GM18858 (cell line): ENCODE data around the gene COL25A1.
"Not testable (repeated sequence)": the region's sequence is repeated elsewhere in the genome, so short reads cannot be mapped to it uniquely, and the experiment has no call there.

ENCODE experiments used
- ATAC-seq: cut with Tn5 transposase; IDR thresholded peaks from one replicate; pipeline ENCODE4 v1.9.1; 2021; ENCODE audit not compliant: unreplicated experiment

The COL25A1 gene

DNA sequence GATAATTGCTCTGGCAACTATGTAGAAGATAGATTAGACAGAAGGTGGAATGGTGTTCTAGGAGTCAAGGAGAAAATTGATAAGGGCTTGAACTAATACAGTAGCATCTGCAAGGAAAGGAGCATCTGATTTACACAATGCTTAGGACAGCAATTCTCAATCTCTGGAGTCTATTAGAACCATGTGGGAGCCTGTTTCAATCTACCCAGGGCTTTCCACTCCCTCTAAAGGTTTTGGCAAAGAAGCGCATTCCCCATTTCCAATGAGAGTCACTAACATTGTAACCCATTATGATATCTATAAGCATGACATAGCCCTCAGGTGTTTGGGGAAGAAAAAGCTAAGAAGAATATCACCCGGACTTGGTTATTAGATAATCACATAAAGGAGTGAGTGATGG lies 168.2 kb downstream of the COL25A1 start:
- ATAC-seq: no peak

DNA sequence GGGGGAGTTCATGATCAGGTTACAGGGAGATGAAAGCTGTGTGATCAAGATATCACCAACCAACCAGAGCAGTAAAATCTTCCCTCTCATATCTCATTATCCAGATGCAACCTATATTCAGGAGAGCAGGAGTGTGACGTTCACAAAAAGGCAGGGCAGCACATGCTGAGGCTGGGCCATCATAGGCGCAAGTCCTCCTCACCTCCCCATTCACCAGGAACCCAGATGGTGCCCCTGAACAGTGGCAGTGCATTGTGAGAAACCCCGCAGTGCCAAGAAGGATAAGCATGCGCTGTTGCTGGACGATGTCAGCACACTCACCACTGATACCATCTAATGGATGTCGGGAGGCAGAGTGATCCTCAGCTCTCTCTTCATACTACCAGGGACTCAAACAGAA lies 170.9 kb downstream of the COL25A1 start:
- no peak for ATAC-seq

DNA sequence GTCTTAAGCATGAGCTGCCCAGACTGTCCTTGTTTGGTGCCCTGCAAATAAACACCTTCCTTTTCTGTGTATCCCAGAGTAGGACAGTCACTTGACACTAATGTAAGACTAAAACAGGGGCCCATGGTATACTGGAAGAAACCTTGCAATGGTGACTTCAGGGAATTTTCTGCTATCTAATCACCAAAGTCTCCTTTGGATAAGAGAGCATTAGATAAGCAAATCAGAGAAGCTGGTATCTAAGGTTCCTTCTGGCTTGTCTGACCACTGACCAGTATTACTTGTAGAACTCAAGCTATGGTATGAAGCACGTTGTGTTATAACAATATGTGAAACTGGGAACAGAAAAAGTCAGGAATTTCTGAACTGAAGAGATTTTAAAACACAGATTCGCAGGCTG lies 173.9 kb downstream of the COL25A1 start:
- ATAC-seq: no peak

DNA sequence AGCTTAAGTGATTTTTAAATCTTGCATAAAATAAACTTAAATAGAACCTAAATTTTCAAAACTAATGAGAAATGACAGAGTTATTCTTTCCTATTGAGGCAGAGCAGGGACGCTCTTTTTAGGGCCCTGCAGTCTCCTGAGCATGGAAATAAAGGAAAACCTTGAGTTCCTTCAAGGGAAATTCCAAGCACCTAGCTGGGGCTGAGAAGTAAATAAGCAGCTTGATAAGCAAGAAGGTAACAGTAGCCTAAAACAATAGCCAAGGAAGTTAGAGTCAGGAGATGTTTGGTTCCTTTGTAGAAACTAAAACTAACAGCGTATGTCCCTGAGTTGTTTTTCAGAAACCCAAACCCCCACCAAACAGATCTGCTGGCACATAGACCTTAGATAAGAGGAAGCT lies 174.6 kb downstream of the COL25A1 start:
- ATAC-seq: no peak

DNA sequence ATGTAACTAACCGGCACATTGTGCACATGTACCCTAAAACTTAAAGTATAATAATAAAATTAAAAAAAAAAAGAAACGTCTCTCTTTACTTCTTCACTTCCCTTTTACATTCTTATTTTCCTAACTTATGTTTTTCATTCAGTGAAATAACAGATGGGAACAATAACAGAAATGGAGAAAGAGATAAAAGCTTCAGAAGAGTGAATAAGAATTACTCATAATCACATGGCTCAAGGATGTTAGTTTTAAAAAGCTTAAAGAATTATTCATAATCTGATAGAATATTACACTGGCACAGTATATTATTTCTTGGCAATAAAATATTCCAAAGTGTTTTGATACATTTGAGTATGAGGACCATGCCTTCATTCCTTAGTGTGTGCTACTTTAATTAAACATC lies 175.6 kb downstream of the COL25A1 start:
- ATAC-seq: no peak

DNA sequence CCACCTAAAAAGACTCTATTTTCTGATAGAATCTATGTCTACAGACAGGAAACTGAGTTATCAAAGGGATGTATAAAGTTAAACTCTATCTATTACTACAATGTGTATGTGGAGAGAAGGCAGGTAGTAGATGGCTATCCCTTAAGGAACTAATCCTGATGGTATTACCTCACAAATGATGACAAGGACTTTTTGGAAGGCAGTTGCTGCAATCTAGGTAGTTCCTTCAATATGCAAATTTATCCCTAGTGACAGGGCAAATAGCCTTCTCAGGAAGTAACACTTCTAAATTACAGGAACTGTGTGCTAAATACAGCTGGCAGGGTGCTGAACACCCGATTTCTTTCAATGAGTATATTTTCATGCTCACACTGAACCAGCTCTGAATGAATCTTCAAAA lies 177.4 kb downstream of the COL25A1 start:
- no peak for ATAC-seq

DNA sequence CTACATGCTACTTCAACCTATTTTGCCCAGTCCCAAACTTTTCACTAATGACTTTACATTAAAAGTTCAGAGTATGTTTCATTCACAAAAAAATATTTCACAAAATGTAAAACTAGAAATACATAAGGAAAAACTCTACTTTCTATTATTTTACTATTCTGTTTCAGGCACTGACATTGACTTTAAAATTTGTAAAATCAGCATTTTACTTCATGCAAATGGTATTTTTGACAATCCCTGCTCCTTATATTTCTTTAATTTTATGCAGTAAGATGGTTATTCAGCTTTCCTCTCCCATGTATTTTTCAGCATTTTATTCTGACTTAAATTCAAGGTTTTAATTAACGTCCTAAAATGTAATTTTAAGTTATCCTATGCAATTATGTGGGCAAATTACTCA lies 178.5 kb downstream of the COL25A1 start:
- no peak for ATAC-seq

DNA sequence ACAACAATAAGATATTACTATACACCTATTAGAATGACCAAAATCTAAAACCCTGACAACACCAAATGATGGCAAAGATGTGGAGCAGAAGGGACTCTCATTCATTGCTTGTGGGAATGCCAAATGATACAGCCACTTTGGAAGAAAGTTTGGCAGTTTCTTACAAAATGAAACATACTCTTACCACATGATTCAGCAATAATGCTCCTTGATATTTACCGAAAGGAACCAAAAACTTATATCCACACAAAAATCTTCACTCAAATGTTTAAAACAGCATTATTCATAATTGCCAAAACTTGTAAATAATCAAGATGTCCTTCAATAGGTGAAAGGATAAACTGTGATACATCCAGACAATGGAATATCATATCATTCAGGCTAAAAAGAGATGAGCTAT lies 180.9 kb downstream of the COL25A1 start:
- no peak for ATAC-seq

DNA sequence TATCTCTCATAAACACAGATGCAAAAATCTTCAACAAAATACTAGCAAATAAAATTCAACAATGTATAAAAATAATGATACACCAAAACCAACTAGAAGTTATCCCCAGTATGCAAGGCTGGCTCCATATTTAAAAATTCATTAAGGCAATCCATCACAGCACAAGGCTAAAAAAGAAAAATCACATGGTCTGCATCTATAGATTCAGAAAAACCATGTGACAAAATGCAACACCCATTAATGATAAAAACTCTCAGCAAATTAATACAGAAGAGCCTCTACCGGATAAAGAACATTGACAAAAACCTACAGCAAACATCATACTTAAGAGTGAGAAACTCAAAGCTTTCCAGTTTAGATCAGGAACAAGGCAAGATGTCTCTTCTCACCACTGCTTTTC lies 182.6 kb downstream of the COL25A1 start:
- no peak for ATAC-seq

DNA sequence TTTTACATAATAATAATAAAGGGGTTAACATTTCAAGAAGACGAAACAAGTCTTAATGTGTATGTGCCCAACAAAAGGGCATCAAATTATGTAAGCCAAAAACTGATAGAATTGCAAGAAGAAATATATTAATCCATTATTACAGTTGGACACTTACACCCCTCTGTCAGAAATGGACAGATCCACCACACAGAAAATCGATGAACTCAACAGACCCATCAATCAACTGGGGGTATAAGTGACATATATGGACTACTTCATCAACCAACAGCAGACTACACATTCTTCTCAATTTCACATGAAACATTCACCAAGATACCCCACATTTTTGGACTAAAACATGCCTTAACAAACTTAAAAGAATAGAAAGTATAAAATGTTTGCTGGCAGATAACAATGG lies 183.8 kb downstream of the COL25A1 start:
- no peak for ATAC-seq

DNA sequence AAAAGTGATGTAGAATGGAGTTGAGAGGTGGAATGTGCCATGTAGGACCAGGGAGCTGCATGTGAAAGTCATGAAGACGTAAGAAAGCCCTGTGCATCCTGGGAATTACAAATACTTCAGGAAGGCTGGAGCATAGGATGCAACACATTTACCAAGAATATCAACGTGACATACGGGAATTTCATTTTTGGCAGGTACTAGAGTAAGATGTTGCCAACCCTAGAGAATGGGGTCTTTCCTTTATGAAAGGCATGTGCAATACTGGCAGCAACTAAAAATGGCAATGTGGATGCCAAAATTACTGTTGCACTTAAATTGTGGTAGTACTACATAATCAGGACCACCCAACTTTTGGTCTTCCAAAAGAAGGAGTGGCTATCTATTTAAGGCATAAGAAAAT lies 188.0 kb downstream of the COL25A1 start:
- ATAC-seq: no peak

DNA sequence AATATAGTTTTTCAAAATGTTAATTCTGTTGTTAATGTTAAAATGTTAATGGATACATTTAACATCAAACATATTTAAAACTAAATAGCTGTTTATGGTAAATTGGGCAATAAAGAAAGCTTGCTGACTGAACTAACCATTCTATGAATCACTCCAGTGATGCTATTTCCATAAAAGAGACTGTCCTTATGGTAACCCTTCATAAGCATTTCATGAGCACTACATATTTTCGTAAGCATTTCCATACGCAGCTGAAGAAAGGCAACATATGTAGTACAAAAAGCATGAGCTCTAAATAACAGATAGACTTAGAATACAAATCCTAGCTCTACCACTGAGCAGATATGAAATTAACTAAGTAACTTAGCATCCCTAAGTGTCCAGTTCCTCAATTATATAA lies 188.9 kb downstream of the COL25A1 start:
- no peak for ATAC-seq

DNA sequence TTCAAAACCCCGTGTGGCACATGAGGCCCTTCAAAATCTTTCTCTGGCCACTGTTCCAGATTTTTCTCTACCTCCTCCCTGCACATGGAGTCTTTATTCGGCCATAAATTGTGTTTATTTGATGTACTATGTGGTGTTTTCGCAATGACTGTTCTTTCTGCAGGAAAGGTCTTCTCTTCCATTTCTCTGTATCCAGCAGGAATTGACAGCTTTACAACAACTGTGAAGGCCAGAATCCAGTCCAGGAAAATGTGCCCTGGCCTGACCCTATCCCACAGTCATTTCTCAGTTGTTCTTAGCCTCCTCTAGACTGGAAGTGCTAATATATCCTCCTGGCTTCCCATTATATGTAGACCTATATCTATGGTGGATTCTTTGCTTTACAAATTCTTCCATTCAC lies 191.4 kb downstream of the COL25A1 start:
- no peak for ATAC-seq

DNA sequence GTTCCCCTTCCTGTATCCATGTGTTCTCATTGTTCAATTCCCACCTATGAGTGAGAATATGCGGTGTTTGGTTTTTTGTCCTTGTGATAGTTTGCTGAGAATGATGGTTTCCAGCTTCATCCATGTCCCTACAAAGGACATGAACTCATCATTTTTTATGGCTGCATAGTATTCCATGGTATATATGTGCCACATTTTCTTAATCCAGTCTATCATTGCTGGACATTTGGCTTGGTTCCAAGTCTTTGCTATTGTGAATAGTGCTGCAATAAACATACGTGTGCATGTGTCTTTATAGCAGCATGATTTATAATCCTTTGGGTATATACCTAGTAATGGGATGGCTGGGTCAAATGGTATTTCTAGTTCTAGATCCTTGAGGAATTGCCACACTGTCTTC lies 194.2 kb downstream of the COL25A1 start:
- ATAC-seq: not testable (repeated sequence)

DNA sequence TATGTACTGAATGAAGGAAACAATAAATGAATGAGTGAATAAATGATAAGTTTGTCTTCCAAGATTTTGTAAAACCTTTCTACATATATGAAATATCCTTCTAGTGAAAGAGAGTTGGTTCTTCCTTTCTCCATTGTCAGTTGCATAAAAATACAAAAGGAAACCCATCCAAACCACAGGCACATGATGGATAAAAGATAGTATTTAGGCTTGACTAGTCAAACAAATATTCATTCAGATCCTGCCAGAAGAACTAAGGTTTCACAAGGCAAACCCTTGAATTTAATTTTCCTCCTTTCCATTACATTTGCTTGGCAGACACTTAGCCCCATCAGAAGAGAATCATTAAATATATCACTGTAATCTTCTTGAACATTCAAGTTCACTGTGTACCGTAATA lies 208.4 kb downstream of the COL25A1 start:
- ATAC-seq: no peak

DNA sequence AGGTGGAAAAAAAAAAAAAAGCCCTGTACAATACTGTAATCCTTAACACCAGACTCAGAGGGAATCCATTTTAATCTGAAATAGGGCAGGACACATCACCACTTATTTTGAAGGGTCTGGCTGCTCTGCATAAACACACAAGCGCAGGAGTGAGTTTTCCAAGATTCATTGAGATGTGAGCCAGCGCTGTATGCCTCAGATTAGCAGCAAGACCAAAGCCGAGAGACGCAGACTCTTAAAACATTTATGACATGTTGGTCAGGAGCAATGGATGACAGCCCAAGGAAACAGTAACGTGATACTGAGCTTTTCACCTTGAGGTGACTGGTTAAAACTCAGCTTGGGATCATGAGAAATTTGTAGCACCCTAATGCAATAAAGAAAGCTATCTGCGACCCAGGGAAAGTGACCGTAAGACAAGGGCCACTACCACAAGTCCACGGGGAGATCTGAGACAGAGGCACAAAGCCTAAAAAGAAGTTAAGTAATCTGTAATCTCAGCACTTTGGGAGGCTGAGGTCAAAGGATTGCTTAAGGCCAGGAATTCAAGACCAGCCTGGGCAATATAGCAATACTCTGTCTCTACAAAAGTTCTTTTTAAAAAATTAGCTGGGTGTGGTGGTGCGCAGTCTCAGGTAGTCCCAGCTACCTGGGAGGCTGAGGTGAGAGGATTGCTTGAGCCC lies 210.6 kb downstream of the COL25A1 start:
- no peak for ATAC-seq

DNA sequence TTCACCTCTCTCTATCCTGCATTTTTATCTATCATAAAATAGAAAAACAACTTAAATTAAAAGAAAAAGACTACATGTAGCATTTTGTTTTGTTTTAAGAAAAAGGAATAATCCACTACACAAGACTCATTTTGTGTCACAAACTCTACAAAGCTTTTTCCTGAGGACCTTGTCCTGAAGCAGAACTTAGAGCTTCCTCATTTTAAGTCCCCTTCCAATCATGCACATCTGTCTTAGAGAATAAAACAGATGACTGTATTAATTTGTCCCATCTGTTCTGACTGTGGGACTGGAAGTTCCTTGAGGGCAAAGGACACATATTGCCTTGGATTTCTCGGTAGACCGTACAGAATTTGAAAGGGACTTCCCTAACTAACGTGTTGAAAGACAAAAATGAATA lies 218.5 kb downstream of the COL25A1 start:
- ATAC-seq: no peak

DNA sequence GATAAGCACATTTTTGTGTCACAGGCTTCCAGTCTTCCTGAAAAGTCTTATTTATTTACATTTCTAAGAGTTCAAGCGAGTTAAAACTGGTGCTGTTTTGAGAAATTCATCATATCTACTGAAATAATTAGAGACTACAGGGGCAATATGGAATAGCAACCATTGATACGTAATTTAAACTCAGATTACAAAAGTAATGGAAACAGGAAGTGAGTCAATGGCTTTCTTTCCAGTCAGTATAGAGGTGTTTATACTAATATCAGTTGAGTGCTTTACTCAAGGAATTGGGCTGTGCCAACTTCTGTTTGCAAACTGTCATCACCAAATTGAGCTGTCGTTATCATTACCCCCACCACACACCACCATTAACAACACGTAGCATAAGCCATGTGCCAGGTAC lies 222.7 kb downstream of the COL25A1 start:
- ATAC-seq: no peak

DNA sequence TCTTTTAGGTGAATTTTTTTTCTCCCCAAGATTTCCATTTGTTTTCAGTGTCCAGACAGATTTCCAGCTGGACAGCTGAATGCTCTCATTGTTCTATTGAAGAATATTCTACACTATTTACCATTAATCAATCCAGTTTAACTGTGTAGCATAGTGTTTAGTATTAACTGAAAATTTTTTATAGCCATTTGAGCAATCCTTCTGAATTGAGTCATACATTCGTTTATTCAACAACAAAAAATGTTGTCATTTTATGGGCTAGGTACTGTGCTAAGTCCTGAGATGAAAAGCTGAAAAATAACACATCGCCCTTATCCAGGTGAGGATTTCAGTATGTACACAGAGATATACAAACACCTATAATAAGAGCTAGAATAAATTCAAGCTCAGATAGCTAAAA lies 223.3 kb downstream of the COL25A1 start:
- no peak for ATAC-seq

DNA sequence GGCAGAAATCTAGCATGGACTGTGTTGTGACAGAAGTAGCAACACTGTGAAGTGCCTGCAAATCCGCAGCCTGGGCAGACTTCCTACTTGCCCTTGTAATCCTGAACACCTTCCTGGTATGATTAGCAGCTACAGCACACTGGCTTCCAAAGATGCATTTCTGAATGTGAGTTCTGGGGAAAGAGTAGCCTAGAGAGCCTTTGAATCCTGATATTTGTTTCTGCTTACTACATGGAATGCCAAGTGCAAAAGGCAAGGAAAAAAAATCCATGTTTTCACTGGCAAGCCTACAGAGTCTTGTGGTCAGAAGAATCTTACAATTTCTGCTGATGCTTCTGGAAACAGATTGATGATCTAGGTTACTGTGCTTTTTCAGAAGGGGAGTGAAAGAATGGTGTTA lies 223.7 kb downstream of the COL25A1 start:
- ATAC-seq: no peak

DNA sequence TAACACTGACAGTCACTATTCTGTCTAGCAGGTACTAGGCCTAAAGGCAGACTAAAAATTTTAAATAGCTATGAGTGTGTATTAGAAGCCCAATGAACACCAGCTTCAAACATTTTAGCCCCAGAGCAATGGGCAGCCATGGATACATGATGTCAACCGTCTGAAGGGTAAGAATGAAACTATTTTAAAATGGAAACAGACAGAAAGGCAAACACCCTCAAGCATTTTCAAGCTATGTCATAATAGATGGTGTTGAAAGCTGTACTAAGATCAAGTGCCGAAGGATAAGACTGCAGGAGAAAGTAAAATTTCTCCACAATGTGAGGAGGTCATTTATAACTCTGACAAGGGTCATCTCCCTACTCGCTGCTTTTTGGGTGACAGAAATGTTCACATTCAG lies 225.0 kb downstream of the COL25A1 start:
- no peak for ATAC-seq

DNA sequence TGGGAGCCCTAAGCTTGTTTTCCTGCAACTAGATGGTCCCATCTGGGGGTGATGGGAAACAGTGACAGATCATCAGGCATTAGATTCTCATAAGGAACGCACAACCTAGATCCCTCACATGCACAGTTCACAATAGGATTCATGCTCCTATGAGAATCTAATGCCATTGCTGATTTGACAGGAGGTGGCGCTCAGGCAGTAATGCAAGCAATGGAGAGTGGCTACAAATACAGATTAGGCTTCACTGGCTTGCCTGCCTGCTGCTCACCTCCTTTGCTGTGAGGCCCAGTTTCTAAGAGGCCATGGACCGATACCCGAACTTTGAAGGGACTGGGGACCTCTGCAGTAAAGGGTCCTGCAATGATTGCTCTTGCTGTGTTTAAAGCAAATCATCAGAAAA lies 225.7 kb downstream of the COL25A1 start:
- ATAC-seq: not testable (repeated sequence)

DNA sequence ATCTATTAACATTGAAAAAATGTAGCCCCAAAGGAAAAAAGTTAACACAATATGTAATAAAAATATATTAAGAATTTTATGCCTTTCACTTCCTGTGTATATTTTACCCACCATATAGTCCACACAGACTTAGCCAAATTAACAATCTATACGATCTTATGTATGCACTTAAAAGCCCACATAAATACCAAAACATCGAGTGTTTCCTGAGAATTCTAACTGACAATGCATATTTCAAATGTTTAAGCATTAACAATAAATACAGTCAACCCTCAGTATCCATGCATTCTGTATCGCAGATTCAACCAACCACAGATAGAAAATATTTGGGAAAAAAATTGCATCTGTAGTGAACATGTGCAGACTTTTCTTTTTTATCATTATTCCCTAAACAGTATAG lies 226.8 kb downstream of the COL25A1 start:
- ATAC-seq: no peak

DNA sequence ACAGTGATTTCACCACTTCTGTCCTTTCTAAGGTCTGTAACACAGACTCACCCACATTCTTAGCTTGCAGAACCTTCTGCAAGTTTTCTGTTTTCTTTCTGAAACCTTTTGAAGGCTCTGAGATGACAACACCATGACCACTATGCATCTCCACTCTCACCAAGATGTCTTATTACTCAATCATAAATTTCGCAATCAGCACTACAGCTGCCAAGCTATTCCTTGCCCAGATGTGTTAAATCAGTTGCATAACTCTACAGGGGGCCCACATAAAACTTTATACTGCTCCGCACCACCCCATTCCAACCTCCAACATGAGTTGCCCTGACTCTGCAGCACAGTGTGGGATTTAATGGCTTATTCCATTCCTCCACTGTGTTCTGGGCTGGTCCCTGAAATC lies 229.9 kb downstream of the COL25A1 start:
- no peak for ATAC-seq
